Measurements from ENCODE around the gene DLGAP3. TPM values are rescaled to one million over a fixed set of nuclear protein-coding genes. Genes with fewer than 3 reads are reported as not detected.
A peak's percentile ranks its signal among the peaks of the same experiment; 100 is the strongest.

DLGAP3 gene
- total and polyA plus RNA-seq, 2 of the 13 experiments (the other 11 are each of a cell fraction or from before 2014, with no cell fraction given) = 0.03 to 0.04 TPM

GRCh38 chr1:34865981-34866761, 63.3 kb downstream of the DLGAP3 start (continued):
- TF ChIP-seq PAXIP1 (CRISPR knock-in tag; conservative IDR thresholded peaks at IDR 0.05) (no peak), HNRNPUL1 (IDR thresholded peaks at IDR 0.05; ENCODE audit: low read depth, low read length) (no peak), SAFB2 (CRISPR knock-in tag; IDR thresholded peaks at IDR 0.05; ENCODE audit: borderline replicate concordance, low read depth) (no peak), NR2F1 (CRISPR knock-in tag; IDR thresholded peaks at IDR 0.05) (no peak), RFX5 (IDR thresholded peaks at IDR 0.05; ENCODE audit: low read depth, low read length) (no peak), ZNF713 (CRISPR knock-in tag; IDR thresholded peaks at IDR 0.05) (no peak), HNRNPL (IDR thresholded peaks at IDR 0.05; ENCODE audit: low read depth, low read length) (no peak), PHF5A (CRISPR knock-in tag; IDR thresholded peaks at IDR 0.05; ENCODE audit: low read depth, unreplicated experiment) (no peak), HINFP (CRISPR knock-in tag; IDR thresholded peaks at IDR 0.05; ENCODE audit: low read depth) (no peak), ZNF296 (CRISPR knock-in tag; conservative IDR thresholded peaks at IDR 0.05) (no peak), ZNF331 (CRISPR knock-in tag; IDR thresholded peaks at IDR 0.05) (0 out of 2 replicates have a peak, but pooled peaks have one; percentile 15), ZNF263 (CRISPR knock-in tag; IDR thresholded peaks at IDR 0.05) (0 out of 2 replicates have a peak, but pooled peaks have one; percentile 27), ZNF274 (CRISPR knock-in tag; IDR thresholded peaks at IDR 0.05) (0 out of 2 replicates have a peak, but pooled peaks have one; percentile 16), ZNF839 (CRISPR knock-in tag; IDR thresholded peaks at IDR 0.05; ENCODE audit: borderline replicate concordance) (no peak), ZNF530 (CRISPR knock-in tag; IDR thresholded peaks at IDR 0.05; ENCODE audit: low read depth) (no peak), TOE1 (CRISPR knock-in tag; IDR thresholded peaks at IDR 0.05) (no peak), HOXA3 (CRISPR knock-in tag; IDR thresholded peaks at IDR 0.05) (no peak; the same call in 1 of the 2 replicates), ZNF230 (CRISPR knock-in tag; IDR thresholded peaks at IDR 0.05) (no peak), ZNF235 (CRISPR knock-in tag; IDR thresholded peaks at IDR 0.05; ENCODE audit: borderline replicate concordance) (no peak), ZNF660 (CRISPR knock-in tag; IDR thresholded peaks at IDR 0.05; ENCODE audit: borderline replicate concordance, low read depth) (no peak)
- TF ChIP-seq, protein P1, sequence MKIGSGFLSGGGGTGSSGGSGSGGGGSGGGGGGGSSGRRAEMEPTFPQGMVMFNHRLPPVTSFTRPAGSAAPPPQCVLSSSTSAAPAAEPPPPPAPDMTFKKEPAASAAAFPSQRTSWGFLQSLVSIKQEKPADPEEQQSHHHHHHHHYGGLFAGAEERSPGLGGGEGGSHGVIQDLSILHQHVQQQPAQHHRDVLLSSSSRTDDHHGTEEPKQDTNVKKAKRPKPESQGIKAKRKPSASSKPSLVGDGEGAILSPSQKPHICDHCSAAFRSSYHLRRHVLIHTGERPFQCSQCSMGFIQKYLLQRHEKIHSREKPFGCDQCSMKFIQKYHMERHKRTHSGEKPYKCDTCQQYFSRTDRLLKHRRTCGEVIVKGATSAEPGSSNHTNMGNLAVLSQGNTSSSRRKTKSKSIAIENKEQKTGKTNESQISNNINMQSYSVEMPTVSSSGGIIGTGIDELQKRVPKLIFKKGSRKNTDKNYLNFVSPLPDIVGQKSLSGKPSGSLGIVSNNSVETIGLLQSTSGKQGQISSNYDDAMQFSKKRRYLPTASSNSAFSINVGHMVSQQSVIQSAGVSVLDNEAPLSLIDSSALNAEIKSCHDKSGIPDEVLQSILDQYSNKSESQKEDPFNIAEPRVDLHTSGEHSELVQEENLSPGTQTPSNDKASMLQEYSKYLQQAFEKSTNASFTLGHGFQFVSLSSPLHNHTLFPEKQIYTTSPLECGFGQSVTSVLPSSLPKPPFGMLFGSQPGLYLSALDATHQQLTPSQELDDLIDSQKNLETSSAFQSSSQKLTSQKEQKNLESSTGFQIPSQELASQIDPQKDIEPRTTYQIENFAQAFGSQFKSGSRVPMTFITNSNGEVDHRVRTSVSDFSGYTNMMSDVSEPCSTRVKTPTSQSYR (CRISPR knock-in tag; IDR thresholded peaks at IDR 0.05; ENCODE audit: borderline replicate concordance) = no peak

All from HepG2 (cell line).